Measurements from ENCODE around the gene RUNDC3A.

Gene RUNDC3A

GRCh38 chr17:44308320-44308818 lies at the start of gene RUNDC3A:
RUNDC3A (plus strand) TSS chr17:44308601; CDS start chr17:44308833, 232 bp downstream.
- DNase-seq, result peak; percentile 55

GRCh38 chr17:44258811-44259351 lies 49.5 kb upstream of the RUNDC3A start:
- no peak for DNase-seq

- no peak for DNase-seq
Observed at GRCh38 chr17:44260296-44260695, 48.1 kb upstream of the RUNDC3A start.

GRCh38 chr17:44262654-44263225 lies 45.7 kb upstream of the RUNDC3A start:
- DNase-seq, result no peak

GRCh38 chr17:44263345-44263902 lies 45.0 kb upstream of the RUNDC3A start:
- no peak for DNase-seq

- no peak for DNase-seq
Observed at GRCh38 chr17:44266402-44267164, 41.8 kb upstream of the RUNDC3A start.

GRCh38 chr17:44267165-44267455 lies 41.3 kb upstream of the RUNDC3A start:
- no peak for DNase-seq

- DNase-seq, result no peak
Observed at GRCh38 chr17:44267818-44268490, 40.4 kb upstream of the RUNDC3A start, which contains the start of gene SLC4A1. SLC4A1 (minus strand) TSS chr17:44268135; CDS start chr17:44262866, 5,269 bp downstream.

- DNase-seq, result no peak
Observed at GRCh38 chr17:44268709-44269534, 39.5 kb upstream of the RUNDC3A start.

GRCh38 chr17:44269535-44270240 lies 38.7 kb upstream of the RUNDC3A start:
- no peak for DNase-seq

GRCh38 chr17:44272321-44272951 lies 36.0 kb upstream of the RUNDC3A start:
- DNase-seq, result no peak

- no peak for DNase-seq
Observed at GRCh38 chr17:44272954-44273353, 35.4 kb upstream of the RUNDC3A start.

GRCh38 chr17:44273607-44274006 lies 34.8 kb upstream of the RUNDC3A start:
- no peak for DNase-seq

- no peak for DNase-seq
Observed at GRCh38 chr17:44277976-44278375, 30.4 kb upstream of the RUNDC3A start.

- DNase-seq, result no peak
Observed at GRCh38 chr17:44279346-44279665, 29.1 kb upstream of the RUNDC3A start.

GRCh38 chr17:44279666-44280391 lies 28.6 kb upstream of the RUNDC3A start:
- no peak for DNase-seq

- no peak for DNase-seq
Observed at GRCh38 chr17:44280392-44280937, 27.9 kb upstream of the RUNDC3A start.

GRCh38 chr17:44281570-44281969 lies 26.8 kb upstream of the RUNDC3A start:
- DNase-seq, result no peak

- no peak for DNase-seq
Observed at GRCh38 chr17:44282264-44282663, 26.1 kb upstream of the RUNDC3A start.

- DNase-seq, result no peak
Observed at GRCh38 chr17:44283344-44284023, 24.9 kb upstream of the RUNDC3A start.

Measured in NCI-H2081 treated with DMSO at 0.1 percent for 48 hours (cell line).